SU-DHL-6 (cell line): Measurements from ENCODE around the gene ITGA11.

ENCODE experiments used
- EZH2phosphoT487 ChIP-seq: fragments of 200-600 bp; sonication (generic), shearing (Covaris generic); conservative IDR thresholded peaks from 2 replicates; pipeline ENCODE4 v1.6.1; 2018; ENCODE audit warnings: mild to moderate bottlenecking, antibody characterized with exemption, low read length, moderate library complexity, mixed read lengths
- TF ChIP-seq, protein P1 (sequence below): fragments of 200-600 bp; sonication (generic); IDR thresholded peaks from one replicate; pipeline ENCODE4 v1.5.1; 2017; ENCODE audit warnings: antibody characterized with exemption, mild to moderate bottlenecking, low read length, moderate library complexity; ENCODE audit not compliant: insufficient read depth, poor library complexity, severe bottlenecking

DNA sequence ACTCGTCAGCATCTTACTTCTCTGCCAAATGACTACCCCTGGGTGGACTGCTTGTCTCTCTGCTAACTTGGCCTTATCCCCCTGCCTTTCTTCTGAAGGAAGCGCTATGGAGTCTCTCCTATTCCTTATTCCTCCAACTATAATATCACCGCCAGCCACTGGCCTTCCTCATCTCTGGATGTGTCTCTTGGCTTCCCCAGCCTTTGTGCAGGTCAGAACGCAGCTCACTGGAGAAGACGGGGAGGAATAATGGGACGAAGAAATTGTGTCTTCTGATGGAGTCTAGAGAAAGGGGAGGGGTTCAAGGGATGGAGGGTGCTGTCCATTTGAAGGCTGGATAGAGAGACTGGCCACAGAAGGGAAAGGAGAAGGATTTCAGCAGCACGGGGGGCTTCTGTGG lies 16.9 kb downstream of the ITGA11 start:
- TF ChIP-seq, protein P1, sequence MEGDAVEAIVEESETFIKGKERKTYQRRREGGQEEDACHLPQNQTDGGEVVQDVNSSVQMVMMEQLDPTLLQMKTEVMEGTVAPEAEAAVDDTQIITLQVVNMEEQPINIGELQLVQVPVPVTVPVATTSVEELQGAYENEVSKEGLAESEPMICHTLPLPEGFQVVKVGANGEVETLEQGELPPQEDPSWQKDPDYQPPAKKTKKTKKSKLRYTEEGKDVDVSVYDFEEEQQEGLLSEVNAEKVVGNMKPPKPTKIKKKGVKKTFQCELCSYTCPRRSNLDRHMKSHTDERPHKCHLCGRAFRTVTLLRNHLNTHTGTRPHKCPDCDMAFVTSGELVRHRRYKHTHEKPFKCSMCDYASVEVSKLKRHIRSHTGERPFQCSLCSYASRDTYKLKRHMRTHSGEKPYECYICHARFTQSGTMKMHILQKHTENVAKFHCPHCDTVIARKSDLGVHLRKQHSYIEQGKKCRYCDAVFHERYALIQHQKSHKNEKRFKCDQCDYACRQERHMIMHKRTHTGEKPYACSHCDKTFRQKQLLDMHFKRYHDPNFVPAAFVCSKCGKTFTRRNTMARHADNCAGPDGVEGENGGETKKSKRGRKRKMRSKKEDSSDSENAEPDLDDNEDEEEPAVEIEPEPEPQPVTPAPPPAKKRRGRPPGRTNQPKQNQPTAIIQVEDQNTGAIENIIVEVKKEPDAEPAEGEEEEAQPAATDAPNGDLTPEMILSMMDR, result no peak
- TF ChIP-seq EZH2phosphoT487, result no peak
